K562 (cell line): ENCODE measurements around the gene PIK3CD. TPM values are rescaled to one million over a fixed set of nuclear protein-coding genes. Genes with fewer than 3 reads are reported as not detected.

Experiments
- ATAC-seq: fragments of 200-7000 bp; cut with Tn5 transposase; 3 replicates; pipeline ENCODE4 v1.9.1; 2020; ENCODE audit warnings: moderate library complexity
- BruUV-seq: library from RNA; stranded (reverse); fragments of 400-500 nt; replicated peaks from 2 replicates; lab custom pipeline; 2021; lab: Mats Ljungman, UMichigan
- CTCF ChIA-PET: fragments of 300-600 bp; formaldehyde crosslinking; extraction: SDS; loops from one replicate; lab custom pipeline; 2021; ENCODE audit warnings: low intra/inter-chr PET ratio; lab: Yijun Ruan, JAX
- POLR2A ChIA-PET: fragments of 300-600, 350-650 bp; sonication (Branson Sonifier 250); formaldehyde crosslinking; extraction: SDS; loops from one replicate; lab custom pipeline; 2021; ENCODE audit warnings: antibody characterized with exemption, inconsistent platforms; lab: Yijun Ruan, JAX
- DNase-seq, 4 experiments: peaks; one replicate each; pipeline versions ENCODE4 v3.0.0 to v3.0.0-alpha.2; 2011 to 2018; ENCODE audit warnings: low spot score in 3 of 4, mixed read lengths in 3 of 4; ENCODE audit errors: extremely low read depth in 1 of 4
- FAIRE-seq: peaks from 2 replicates; lab custom pipeline; 2011; peaks lifted over from hg19 to GRCh38; lab: Jason Lieb, UNC
- H2AFZ ChIP-seq: 2 replicates; pipeline ENCODE4 v1.6.0; 2011; ENCODE audit warnings: low read depth, low read length, control low read depth, inconsistent platforms
- H3K27ac ChIP-seq: fragments of 200-600 bp; 3 replicates; pipeline ENCODE4 v1.8.0; 2011; ENCODE audit warnings: low read depth, mild to moderate bottlenecking, control low read depth, inconsistent platforms, low read length, moderate library complexity, mixed read lengths; ENCODE audit errors: extremely low read depth
- H3K27me3 ChIP-seq, 2 experiments: fragments of 300-600 bp in 1 of 2; 2 replicates in 1 of 2; 3 replicates in 1 of 2; pipeline versions ENCODE4 v1.6.0 to v1.8.0; 2011; ENCODE audit warnings: inconsistent platforms in 2 of 2, low read length in 2 of 2, mild to moderate bottlenecking in 1 of 2, mixed read lengths in 1 of 2, moderate library complexity in 1 of 2; ENCODE audit not compliant: control insufficient read depth in 2 of 2, insufficient read depth in 2 of 2
- H3K36me3 ChIP-seq: fragments of 300-600 bp; 3 replicates; pipeline ENCODE4 v1.8.0; 2011; ENCODE audit warnings: mild to moderate bottlenecking, low read length, inconsistent platforms; ENCODE audit not compliant: control insufficient read depth, insufficient read depth
- H3K4me1 ChIP-seq, 2 experiments: fragments of 200-600 bp in 1 of 2; replicated peaks in 1 of 2; 2 replicates in 1 of 2; 3 replicates in 1 of 2; pipeline versions ENCODE4 v1.5.1 to v1.8.0; 2011; ENCODE audit warnings: inconsistent platforms in 2 of 2, low read length in 2 of 2, mild to moderate bottlenecking in 1 of 2, mixed read lengths in 1 of 2, moderate library complexity in 1 of 2; ENCODE audit not compliant: control insufficient read depth in 2 of 2, insufficient read depth in 2 of 2
- H3K4me2 ChIP-seq: 2 replicates; pipeline ENCODE4 v1.6.1; 2011; ENCODE audit warnings: low read length, control low read depth, inconsistent platforms, mixed read lengths; ENCODE audit not compliant: insufficient read depth
- H3K4me3 ChIP-seq: fragments of 200-600 bp; sonication (generic), shearing (Covaris generic); 2 replicates; pipeline ENCODE4 v1.5.1; 2016; ENCODE audit warnings: control low read depth, inconsistent platforms
- H3K79me2 ChIP-seq: fragments of 200-600 bp; 3 replicates; pipeline ENCODE4 v1.8.0; 2011; ENCODE audit warnings: low read length, inconsistent platforms; ENCODE audit not compliant: control insufficient read depth, insufficient read depth
- H3K9ac ChIP-seq, 2 experiments: 2 replicates each; pipeline versions ENCODE4 v1.6.0 to v1.6.1; 2011; ENCODE audit warnings: low read depth in 2 of 2, low read length in 2 of 2, control low read depth in 1 of 2, inconsistent platforms in 1 of 2, mild to moderate bottlenecking in 1 of 2, mixed read lengths in 1 of 2; ENCODE audit not compliant: insufficient read depth in 1 of 2
- H3K9me1 ChIP-seq: one replicate; pipeline ENCODE4 v1.6.0; 2011; ENCODE audit warnings: inconsistent platforms, mild to moderate bottlenecking, low read length, moderate library complexity; ENCODE audit not compliant: control insufficient read depth, insufficient read depth
- H3K9me3 ChIP-seq: replicated peaks from 2 replicates; pipeline ENCODE4 v1.5.1; 2011; ENCODE audit warnings: low read depth, low read length, inconsistent platforms; ENCODE audit not compliant: control insufficient read depth, insufficient read depth
- H4K20me1 ChIP-seq: replicated peaks from 2 replicates; pipeline ENCODE4 v1.6.1; 2011; ENCODE audit warnings: low read length, inconsistent platforms, mixed read lengths; ENCODE audit not compliant: control insufficient read depth, insufficient read depth
- FOXA3 ChIP-seq, 2 experiments: fragments of 450-650 bp in 1 of 2; sonication (generic) in 1 of 2; formaldehyde crosslinking; IDR thresholded peaks in 1 of 2; conservative IDR thresholded peaks in 1 of 2; 2 replicates each; pipeline versions ENCODE4 v1.4.0 to v1.8.0; 2020 to 2022; ENCODE audit warnings: mild to moderate bottlenecking in 2 of 2, missing genetic modification reagents in 1 of 2
- NBN ChIP-seq: fragments of 450-650 bp; IDR thresholded peaks from 2 replicates; pipeline ENCODE4 v1.6.1; 2016; ENCODE audit warnings: low read depth, mild to moderate bottlenecking
- NFRKB ChIP-seq: fragments of 450-650 bp; IDR thresholded peaks from 2 replicates; pipeline ENCODE4 v1.6.1; 2016; ENCODE audit warnings: low read depth
- TRIM28 ChIP-seq: fragments of 450-650 bp; IDR thresholded peaks from 2 replicates; pipeline ENCODE4 v1.6.1; 2017
- ZNF12 ChIP-seq: sonication (generic); formaldehyde crosslinking; IDR thresholded peaks from 2 replicates; pipeline ENCODE4 v1.4.0; 2020; ENCODE audit warnings: mild to moderate bottlenecking, missing genetic modification reagents
- ZNF124 ChIP-seq: sonication (generic); formaldehyde crosslinking; IDR thresholded peaks from 2 replicates; pipeline ENCODE4 v1.8.1; 2022; ENCODE audit warnings: missing genetic modification reagents
- ZNF133 ChIP-seq: fragments of 250-450 bp; sonication (Bioruptor Pico); IDR thresholded peaks from 2 replicates; pipeline ENCODE4 v1.4.0; 2020; ENCODE audit warnings: mild to moderate bottlenecking
- ZNF134 ChIP-seq: fragments of 250-450 bp; sonication (Bioruptor Pico); conservative IDR thresholded peaks from 2 replicates; pipeline ENCODE4 v1.4.0; 2020
- ZNF324 ChIP-seq: fragments of 250-450 bp; sonication (Bioruptor Pico); IDR thresholded peaks from 2 replicates; pipeline ENCODE4 v1.4.0; 2020; ENCODE audit warnings: mild to moderate bottlenecking
- ZNF586 ChIP-seq: fragments of 450-650 bp; formaldehyde crosslinking; conservative IDR thresholded peaks from 2 replicates; pipeline ENCODE4 v1.4.0; 2020; ENCODE audit warnings: mild to moderate bottlenecking, moderate library complexity
- WGBS: fragments of 100-300 bp; shearing (Covaris generic); methylation state at CpG from one replicate; pipeline ENCODE4 v1.1.6; 2016; ENCODE audit warnings: low coverage, mixed read lengths; ENCODE audit not compliant: insufficient coverage; ENCODE audit errors: missing lambda C conversion rate; 5-methylcytosine and 5-hydroxymethylcytosine counted together
- in situ Hi-C: fragments of 300-500 bp; cut with MboI; formaldehyde crosslinking; loops from 4 replicates; pipeline ENCODE4 v1.15.0; 2018; ENCODE audit warnings: inconsistent platforms, mixed read lengths
- intact Hi-C: fragments of 100-400 bp; cut with micrococcal nuclease; formaldehyde crosslinking; loops from 2 replicates; pipeline ENCODE4 v1.14.2; 2022
- polyA plus RNA-seq, 8 experiments: library from polyadenylated mRNA; depleted of rRNA in 4 of 8; stranded (reverse) in 5 of 8; unstranded in 3 of 8; fragments of >200 nt; fragmentation: Nextera tagmentation in 2 of 8; fragmentation: Illumina TruSeq in 1 of 8; extraction: Ambion mirVana in 2 of 8; extraction: Trizol in 1 of 8; gene quantifications; 2 replicates each; pipeline versions ENCODE4 v1.2.1 to v1.2.3, GENCODE V29; 2011 to 2014; ENCODE audit warnings: inconsistent platforms in 1 of 8, missing spikeins in 1 of 8
- total RNA-seq, 7 experiments: library from RNA; depleted of rRNA in 6 of 7; stranded (reverse); fragments of >200 nt in 6 of 7; fragmentation: Illumina TruSeq in 2 of 7; extraction: Trizol in 2 of 7; gene quantifications; 2 replicates each; pipeline versions ENCODE4 v1.2.1 to v1.2.3, GENCODE V29; 2011 to 2021; ENCODE audit warnings: low replicate concordance in 1 of 7

Gene PIK3CD
- total and polyA plus RNA-seq, 9 of the 15 experiments (the other 6 are each of a cell fraction or from before 2014, with no cell fraction given): 1.8 to 20.8 (median 7.2) TPM

GRCh38 chr1:9680091-9680490, 28.6 kb downstream of the PIK3CD start:
- DNase-seq: no peak
- in situ Hi-C loops (no loop called here), intact Hi-C loops (no loop called here)
- no peaks in the 10 kb centered on the region for H3K27me3 ChIP-seq
- H4K20me1 ChIP-seq: no peaks in the 10 kb centered on the region; the same call in none of the 2 replicates
- no peaks in the 10 kb centered on the region for H3K9me1 ChIP-seq
- BruUV-seq: no TSS peak
- no peak overlapping the region for H3K27ac ChIP-seq
- no peak overlapping the region for H3K4me3 ChIP-seq
- CTCF ChIA-PET: no interaction called here
- POLR2A ChIA-PET: interaction anchor here (0.6 kb wide), 1 partner anchor 37 kb away, joined by 3 read pairs; no protein-coding TSS in a partner anchor
- no peak for FAIRE-seq
- H3K36me3 ChIP-seq: peaks cover 9% of the 10 kb centered on the region; the same call in 1 of the 3 replicates
- H2AFZ ChIP-seq: no peak overlapping the region
- no peaks in the 10 kb centered on the region for H3K79me2 ChIP-seq
- no peak overlapping the region for H3K9ac ChIP-seq
- H3K4me1 ChIP-seq: peaks cover 0 to 15% of the 10 kb centered on the region in 2 experiments; a peak in 3 of 5 replicates
- no peak for ATAC-seq
- 71% methylated on average over 2 of the region's 2 CpGs for WGBS
- TF ChIP-seq FOXA3 (CRISPR knock-in tag; conservative IDR thresholded peaks at IDR 0.05 in 1 of 2, IDR thresholded peaks at IDR 0.05 in 1 of 2) (no peak), ZNF324 (CRISPR knock-in tag) (no peak), ZNF586 (CRISPR knock-in tag) (no peak), ZNF134 (CRISPR knock-in tag) (no peak), ZNF133 (CRISPR knock-in tag) (no peak), TRIM28 (no peak), NFRKB (no peak), ZNF12 (CRISPR knock-in tag) (no peak), ZNF124 (CRISPR knock-in tag) (no peak), NBN (no peak)
- no peak overlapping the region for H3K4me2 ChIP-seq
- H3K9me3 ChIP-seq: no peaks in the 10 kb centered on the region
